Endothelial cell (in vitro differentiated cells): ENCODE measurements around the gene FAM149B1. TPM values are rescaled to one million over a fixed set of nuclear protein-coding genes. Genes with fewer than 3 reads are reported as not detected.
A peak's percentile ranks its signal among the peaks of the same experiment; 100 is the strongest.
"Not testable (repeated sequence)": the region's sequence is repeated elsewhere in the genome, so short reads cannot be mapped to it uniquely, and the experiment has no call there.

Experiments
- DNase-seq: peaks from one replicate; pipeline ENCODE4 v3.0.0; 2021; ENCODE audit warnings: low spot score
- H3K27ac Mint-ChIP-seq: one replicate; pipeline ENCODE4 v1.8.0; 2021; ENCODE audit warnings: mixed read lengths, inconsistent platforms; ENCODE audit not compliant: unreplicated experiment
- H3K27me3 Mint-ChIP-seq: one replicate; pipeline ENCODE4 v1.8.0; 2021; ENCODE audit warnings: mild to moderate bottlenecking, moderate library complexity, mixed read lengths, inconsistent platforms; ENCODE audit not compliant: unreplicated experiment
- H3K36me3 Mint-ChIP-seq: one replicate; pipeline ENCODE4 v1.8.0; 2021; ENCODE audit warnings: mild to moderate bottlenecking, low read depth, mixed read lengths, inconsistent platforms; ENCODE audit not compliant: unreplicated experiment
- H3K4me1 Mint-ChIP-seq: one replicate; pipeline ENCODE4 v1.8.0; 2021; ENCODE audit warnings: mild to moderate bottlenecking, mixed read lengths, inconsistent platforms; ENCODE audit not compliant: unreplicated experiment
- H3K4me3 Mint-ChIP-seq: one replicate; pipeline ENCODE4 v1.8.0; 2021; ENCODE audit warnings: mild to moderate bottlenecking, mixed read lengths, inconsistent platforms; ENCODE audit not compliant: unreplicated experiment
- H3K9me3 Mint-ChIP-seq: one replicate; pipeline ENCODE4 v1.8.0; 2021; ENCODE audit warnings: mixed read lengths, inconsistent platforms; ENCODE audit not compliant: unreplicated experiment
- total RNA-seq: library from RNA; stranded (reverse); fragmentation: NEBNext Ultra II Directional; extraction: Animal tissue kit (Norgen Biotek cat#: 25700); gene quantifications from one replicate; pipeline ENCODE4 v1.2.1, GENCODE V29; 2021; ENCODE audit not compliant: unreplicated experiment
- TF ChIP-seq, protein P1 (sequence below): fragments of 200-600 bp; sonication (generic); IDR thresholded peaks from one replicate; pipeline ENCODE4 v1.5.0; 2021; ENCODE audit warnings: antibody characterized with exemption; ENCODE audit not compliant: unreplicated experiment

Gene FAM149B1
- total RNA-seq, 1 donor from 2014 or later: 24.8 TPM

DNA sequence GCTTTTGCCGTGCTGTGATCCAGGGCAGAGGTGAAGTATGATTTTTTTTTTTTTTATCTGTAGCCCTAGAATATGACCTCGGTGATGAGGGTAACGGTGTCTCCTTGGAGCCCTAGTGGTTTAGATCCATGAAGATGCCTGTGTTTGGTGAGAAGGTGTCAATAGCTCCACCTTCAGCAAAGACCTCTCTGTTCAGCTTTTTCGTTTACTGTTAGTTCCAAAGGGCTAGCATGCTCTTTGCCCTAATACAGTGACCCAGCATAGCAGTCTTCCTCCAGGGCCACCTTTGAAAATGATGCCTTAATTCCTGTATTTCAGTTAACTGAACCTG is 85.3 kb downstream of the FAM149B1 start:
- Mint-ChIP-seq H3K4me3 (peak overlapping the region; percentile 99), H3K9me3 (no peaks in the 10 kb centered on the region)

DNA sequence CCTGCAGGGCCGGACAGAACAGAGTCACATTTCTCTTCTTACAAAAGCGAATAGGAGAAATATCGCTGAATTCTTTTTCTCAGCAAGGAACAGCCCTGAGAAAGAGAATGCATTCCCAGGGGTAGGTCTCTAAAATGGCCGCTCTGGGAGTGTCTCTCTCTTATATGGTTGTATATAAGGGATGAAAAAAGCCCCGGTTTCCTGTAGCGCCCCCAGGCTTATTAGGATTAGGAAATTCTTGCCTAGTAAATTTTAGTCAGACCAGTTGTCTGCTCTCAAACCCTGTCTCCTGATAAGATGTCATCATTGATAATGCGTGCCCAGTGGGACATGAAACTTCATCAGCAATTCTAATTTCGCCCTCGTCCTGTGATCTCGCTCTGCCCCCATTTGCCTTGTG is 90.7 kb downstream of the FAM149B1 start:
- H3K36me3 Mint-ChIP-seq, DNase-seq, H3K4me3 Mint-ChIP-seq: not testable (repeated sequence)

More for the DNA sequence above, 85.3 kb downstream of the FAM149B1 start:
- Mint-ChIP-seq H3K27ac (peak overlapping the region; percentile 98), H3K36me3 (peaks cover 12% of the 10 kb centered on the region), H3K27me3 (peaks cover 7% of the 10 kb centered on the region), H3K4me1 (peaks cover 32% of the 10 kb centered on the region)
- TF ChIP-seq, protein P1, sequence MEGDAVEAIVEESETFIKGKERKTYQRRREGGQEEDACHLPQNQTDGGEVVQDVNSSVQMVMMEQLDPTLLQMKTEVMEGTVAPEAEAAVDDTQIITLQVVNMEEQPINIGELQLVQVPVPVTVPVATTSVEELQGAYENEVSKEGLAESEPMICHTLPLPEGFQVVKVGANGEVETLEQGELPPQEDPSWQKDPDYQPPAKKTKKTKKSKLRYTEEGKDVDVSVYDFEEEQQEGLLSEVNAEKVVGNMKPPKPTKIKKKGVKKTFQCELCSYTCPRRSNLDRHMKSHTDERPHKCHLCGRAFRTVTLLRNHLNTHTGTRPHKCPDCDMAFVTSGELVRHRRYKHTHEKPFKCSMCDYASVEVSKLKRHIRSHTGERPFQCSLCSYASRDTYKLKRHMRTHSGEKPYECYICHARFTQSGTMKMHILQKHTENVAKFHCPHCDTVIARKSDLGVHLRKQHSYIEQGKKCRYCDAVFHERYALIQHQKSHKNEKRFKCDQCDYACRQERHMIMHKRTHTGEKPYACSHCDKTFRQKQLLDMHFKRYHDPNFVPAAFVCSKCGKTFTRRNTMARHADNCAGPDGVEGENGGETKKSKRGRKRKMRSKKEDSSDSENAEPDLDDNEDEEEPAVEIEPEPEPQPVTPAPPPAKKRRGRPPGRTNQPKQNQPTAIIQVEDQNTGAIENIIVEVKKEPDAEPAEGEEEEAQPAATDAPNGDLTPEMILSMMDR: no peak
- DNase-seq: no peak

DNA sequence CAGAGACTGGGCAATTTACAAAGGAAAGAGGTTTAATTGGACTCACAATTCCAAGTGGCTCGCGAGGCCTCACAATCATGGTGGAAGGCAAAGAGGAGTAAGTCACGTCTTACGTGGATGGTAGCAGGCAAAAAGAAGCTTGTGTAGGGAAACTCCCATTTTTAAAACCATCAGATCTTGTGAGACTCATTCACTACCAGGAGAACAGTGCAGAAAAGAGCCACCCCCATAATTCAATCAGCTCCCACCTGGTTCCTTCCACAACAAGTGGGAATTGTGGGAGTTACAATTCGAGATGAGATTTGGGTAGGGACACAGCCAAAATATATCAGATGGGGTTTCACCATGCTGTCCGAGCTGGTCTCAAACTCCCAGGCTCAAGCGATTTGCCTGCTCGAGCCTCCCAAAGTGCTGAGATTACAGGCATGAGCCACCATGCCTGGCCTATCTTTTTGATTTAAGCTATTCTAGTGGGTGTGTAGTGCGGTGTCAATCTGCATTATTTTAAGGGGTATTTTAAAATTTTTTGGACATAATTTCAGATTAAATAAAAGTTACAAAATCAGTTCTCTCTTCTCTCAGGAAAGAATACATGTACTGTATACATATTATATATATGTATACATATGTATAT is 93.6 kb downstream of the FAM149B1 start:
- Mint-ChIP-seq H3K9me3 (no peaks in the 10 kb centered on the region), H3K27ac (no peak overlapping the region), H3K4me3 (no peak overlapping the region), H3K27me3 (no peaks in the 10 kb centered on the region), H3K4me1 (no peaks in the 10 kb centered on the region), H3K36me3 (peaks cover 6% of the 10 kb centered on the region)
- no peak for DNase-seq
- TF ChIP-seq, protein P1: no peak

More for the DNA sequence above, 90.7 kb downstream of the FAM149B1 start:
- not testable (repeated sequence) for H3K4me1 Mint-ChIP-seq, H3K27ac Mint-ChIP-seq, H3K9me3 Mint-ChIP-seq, H3K27me3 Mint-ChIP-seq

DNA sequence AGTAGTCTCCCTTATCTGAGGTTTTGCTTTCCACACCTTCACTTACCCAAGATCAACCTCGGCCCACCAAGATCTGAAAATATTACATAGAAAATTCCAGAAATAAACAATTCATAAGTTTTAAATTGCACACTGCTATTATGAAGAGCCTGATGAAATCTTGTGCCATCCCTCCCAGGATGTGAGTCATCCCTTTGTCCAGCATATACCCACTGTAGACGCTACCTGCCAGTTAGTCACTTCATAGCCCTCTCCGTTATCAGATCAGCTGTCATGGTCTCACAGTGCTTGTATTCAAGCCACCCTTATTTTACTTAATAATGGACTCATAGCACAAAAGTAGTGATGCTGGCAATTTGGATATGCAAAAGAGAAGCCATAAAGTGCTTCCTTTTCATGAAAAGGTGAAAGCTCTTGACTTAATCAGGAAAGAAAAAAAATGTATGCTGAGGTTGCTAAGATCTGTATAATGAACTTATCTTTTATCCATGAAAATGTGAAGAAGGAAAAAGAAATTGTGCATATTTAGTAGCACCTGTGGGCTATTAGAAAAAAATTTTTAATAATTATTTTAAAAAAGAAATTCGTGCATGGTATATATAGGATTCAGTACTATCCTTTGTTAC is 94.3 kb downstream of the FAM149B1 start:
- TF ChIP-seq, protein P1: no peak
- Mint-ChIP-seq H3K4me3 (no peak overlapping the region), H3K9me3 (no peaks in the 10 kb centered on the region), H3K27me3 (no peaks in the 10 kb centered on the region), H3K27ac (no peak overlapping the region), H3K4me1 (no peaks in the 10 kb centered on the region), H3K36me3 (peaks cover 6% of the 10 kb centered on the region)
- DNase-seq: no peak

DNA sequence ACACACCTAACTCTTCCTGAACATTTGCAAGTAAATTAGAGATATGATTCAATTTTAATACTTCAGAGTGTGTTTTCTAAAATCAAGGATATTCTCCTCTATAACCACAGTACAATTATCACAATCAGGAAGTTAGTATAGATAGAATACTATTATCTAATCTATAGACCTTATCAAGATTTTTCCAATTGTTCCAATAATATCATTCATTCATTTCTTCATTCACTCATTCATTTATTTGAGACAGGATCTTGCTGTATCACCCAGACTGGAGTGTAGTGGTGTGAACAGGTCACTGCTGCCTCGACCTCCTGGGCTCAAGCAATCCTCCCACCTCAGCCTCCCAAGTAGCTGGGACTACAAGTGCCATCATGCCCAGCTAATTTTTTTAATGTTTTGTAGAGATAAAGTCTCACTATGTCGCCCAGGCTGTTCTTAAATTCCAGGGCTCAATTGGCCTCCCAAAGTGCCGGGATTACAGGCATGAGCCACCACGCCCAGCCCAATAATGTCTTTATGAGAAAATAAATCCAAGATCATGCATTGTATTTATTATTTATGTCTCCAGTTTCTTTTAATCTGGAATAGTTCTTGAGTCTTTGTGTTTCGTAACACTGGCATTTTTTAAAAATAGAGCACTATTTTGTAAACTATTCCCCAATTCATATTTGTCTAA is 95.1 kb downstream of the FAM149B1 start:
- no peak for DNase-seq
- no peaks in the 10 kb centered on the region for H3K27me3 Mint-ChIP-seq
- H3K36me3 Mint-ChIP-seq: peaks cover 6% of the 10 kb centered on the region
- H3K9me3 Mint-ChIP-seq: no peaks in the 10 kb centered on the region
- TF ChIP-seq, protein P1: no peak
- no peaks in the 10 kb centered on the region for H3K4me1 Mint-ChIP-seq
- H3K27ac Mint-ChIP-seq: no peak overlapping the region
- no peak overlapping the region for H3K4me3 Mint-ChIP-seq
